ENCODE measurements around the gene ITPKA. TPM values are rescaled to one million over a fixed set of nuclear protein-coding genes. Genes with fewer than 3 reads are reported as not detected.
A peak's percentile ranks its signal among the peaks of the same experiment; 100 is the strongest.

ITPKA gene
- total RNA-seq, 4 donors from 2014 or later = 28.9 to 95.6 (median 93.9) TPM

- Histone ChIP-seq H3K9me3 (no peaks in the 10 kb centered on the region), H3K27ac (no peak overlapping the region), H3K4me3 (peak overlapping the region in 3 of 4 donors; percentile 29 to 40 (median 40)), H3K27me3 (peaks cover 0 to 6% of the 10 kb centered on the region in 2 donors), H3K4me1 (peaks cover 0 to 29% (median 15%) of the 10 kb centered on the region in 4 donors), H3K36me3 (peaks cover 0 to 26% (median 0%) of the 10 kb centered on the region in 3 donors)
- TF ChIP-seq, protein P1, sequence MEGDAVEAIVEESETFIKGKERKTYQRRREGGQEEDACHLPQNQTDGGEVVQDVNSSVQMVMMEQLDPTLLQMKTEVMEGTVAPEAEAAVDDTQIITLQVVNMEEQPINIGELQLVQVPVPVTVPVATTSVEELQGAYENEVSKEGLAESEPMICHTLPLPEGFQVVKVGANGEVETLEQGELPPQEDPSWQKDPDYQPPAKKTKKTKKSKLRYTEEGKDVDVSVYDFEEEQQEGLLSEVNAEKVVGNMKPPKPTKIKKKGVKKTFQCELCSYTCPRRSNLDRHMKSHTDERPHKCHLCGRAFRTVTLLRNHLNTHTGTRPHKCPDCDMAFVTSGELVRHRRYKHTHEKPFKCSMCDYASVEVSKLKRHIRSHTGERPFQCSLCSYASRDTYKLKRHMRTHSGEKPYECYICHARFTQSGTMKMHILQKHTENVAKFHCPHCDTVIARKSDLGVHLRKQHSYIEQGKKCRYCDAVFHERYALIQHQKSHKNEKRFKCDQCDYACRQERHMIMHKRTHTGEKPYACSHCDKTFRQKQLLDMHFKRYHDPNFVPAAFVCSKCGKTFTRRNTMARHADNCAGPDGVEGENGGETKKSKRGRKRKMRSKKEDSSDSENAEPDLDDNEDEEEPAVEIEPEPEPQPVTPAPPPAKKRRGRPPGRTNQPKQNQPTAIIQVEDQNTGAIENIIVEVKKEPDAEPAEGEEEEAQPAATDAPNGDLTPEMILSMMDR (IDR thresholded peaks at IDR 0.05) = no peak
- TF ChIP-seq POLR2A (IDR thresholded peaks at IDR 0.05) = no peak
- DNase-seq = no peak
These were observed 7.7 kb downstream of the ITPKA start for GRCh38 chr15:41501191-41501917.

DNA sequence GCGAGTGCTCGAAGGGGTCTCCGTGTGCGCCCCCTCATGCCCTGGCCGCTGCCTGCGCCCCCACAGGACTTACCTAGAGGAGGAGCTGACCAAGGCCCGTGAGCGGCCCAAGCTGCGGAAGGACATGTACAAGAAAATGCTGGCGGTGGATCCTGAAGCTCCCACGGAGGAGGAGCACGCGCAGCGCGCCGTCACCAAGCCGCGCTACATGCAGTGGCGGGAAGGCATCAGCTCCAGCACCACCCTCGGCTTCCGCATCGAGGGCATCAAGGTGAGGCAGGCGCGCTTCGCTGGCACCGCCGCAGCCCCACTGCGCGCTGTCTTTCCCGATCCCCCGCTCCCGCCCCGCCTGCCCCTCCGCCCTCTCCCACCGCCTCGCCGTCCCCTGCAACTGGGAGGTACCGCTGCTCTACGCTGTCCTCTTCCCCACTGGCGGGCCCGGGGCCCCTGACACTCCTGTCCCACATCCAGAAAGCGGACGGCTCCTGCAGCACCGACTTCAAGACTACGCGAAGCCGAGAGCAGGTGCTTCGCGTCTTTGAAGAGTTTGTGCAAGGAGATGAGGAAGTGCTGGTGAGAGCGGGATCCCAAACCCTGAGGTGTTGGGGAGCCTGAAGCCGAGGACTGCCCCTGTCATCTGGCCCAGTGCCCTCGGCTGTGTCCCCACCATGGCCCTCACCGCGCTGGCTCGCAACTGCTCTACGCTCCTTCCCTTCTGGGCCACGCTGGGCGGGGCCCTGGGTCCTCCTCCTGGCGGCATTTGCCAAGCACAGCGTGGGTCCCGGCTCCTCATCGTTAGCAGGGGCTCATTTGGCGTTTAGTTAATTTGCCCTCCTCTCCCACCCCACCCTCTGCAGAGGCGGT, 8.5 kb downstream of the ITPKA start:
- Histone ChIP-seq H3K27ac (no peak overlapping the region), H3K9me3 (no peaks in the 10 kb centered on the region), H3K27me3 (peaks cover 0 to 6% of the 10 kb centered on the region in 2 donors), H3K4me1 (peaks cover 2 to 25% (median 15%) of the 10 kb centered on the region in 4 donors), H3K36me3 (peaks cover 0 to 26% (median 0%) of the 10 kb centered on the region in 3 donors), H3K4me3 (peak overlapping the region in 3 of 4 donors; percentile 29 to 40 (median 40))
- peak in 1 of 3 donors; percentile 35 for DNase-seq
- no peak for TF ChIP-seq POLR2A (IDR thresholded peaks at IDR 0.05)
- TF ChIP-seq, protein P1 (IDR thresholded peaks at IDR 0.05) = no peak

- TF ChIP-seq, protein P1 (IDR thresholded peaks at IDR 0.05) = no peak
- no peak for TF ChIP-seq POLR2A (IDR thresholded peaks at IDR 0.05)
- H3K4me1 ChIP-seq = peaks cover 6 to 31% (median 15%) of the 10 kb centered on the region in 4 donors
- peak overlapping the region in 3 of 4 donors; percentile 29 to 40 (median 40) for H3K4me3 ChIP-seq
- no peaks in the 10 kb centered on the region for H3K9me3 ChIP-seq
- H3K27ac ChIP-seq = no peak overlapping the region
- peaks cover 0 to 26% (median 0%) of the 10 kb centered on the region in 3 donors for H3K36me3 ChIP-seq
- H3K27me3 ChIP-seq = peaks cover 0 to 6% of the 10 kb centered on the region in 2 donors
- no peak for DNase-seq
These were observed 9.4 kb downstream of the ITPKA start for GRCh38 chr15:41502795-41503668.

DNA sequence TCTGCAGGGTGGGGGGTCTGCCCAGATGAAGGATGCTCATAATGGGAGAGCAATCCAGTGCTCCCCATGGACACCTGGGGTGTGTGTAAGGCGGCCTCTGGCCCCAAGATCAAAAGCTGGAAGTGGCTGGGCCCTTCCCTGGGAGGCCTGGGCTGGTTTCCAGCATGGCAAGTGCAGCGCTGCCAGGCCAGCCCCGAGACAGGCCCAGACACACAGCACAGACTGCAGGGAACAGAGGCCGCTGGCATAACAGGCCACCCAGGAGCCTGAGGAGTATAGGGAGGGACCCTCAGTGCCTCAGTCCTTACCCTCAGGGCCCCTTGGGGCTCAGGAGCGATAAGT, 10.0 kb downstream of the ITPKA start:
- H3K36me3 ChIP-seq = peaks cover 0 to 26% (median 0%) of the 10 kb centered on the region in 3 donors
- TF ChIP-seq POLR2A (IDR thresholded peaks at IDR 0.05) = no peak
- TF ChIP-seq, protein P1 (IDR thresholded peaks at IDR 0.05) = no peak
- peaks cover 0 to 6% of the 10 kb centered on the region in 2 donors for H3K27me3 ChIP-seq
- peaks cover 6 to 31% (median 15%) of the 10 kb centered on the region in 4 donors for H3K4me1 ChIP-seq
- no peak overlapping the region for H3K4me3 ChIP-seq
- no peak for DNase-seq
- no peaks in the 10 kb centered on the region for H3K9me3 ChIP-seq
- H3K27ac ChIP-seq = no peak overlapping the region

Measured in Peyer's patch (tissue), 4 donors.